Spleen (tissue), 11 donors: Measurements from ENCODE around the gene SIRPB1. TPM values are rescaled to one million over a fixed set of nuclear protein-coding genes. Genes with fewer than 3 reads are reported as not detected.

Experiments
- DNase-seq: peaks from one replicate; pipeline ENCODE4 v3.0.0-alpha.2; 2020
- H3K27ac ChIP-seq, 8 donors: fragments of 200-600 bp; sonication (generic) in 7 of 8; 1 replicate in 4 of 8; 2 replicates in 4 of 8; pipeline versions ENCODE4 v1.5.0 to v1.8.0; 2016 to 2021; ENCODE audit warnings: inconsistent platforms in 4 of 8, mild to moderate bottlenecking in 4 of 8, moderate library complexity in 1 of 8
- H3K27me3 ChIP-seq, 7 donors: fragments of 200-600 bp; sonication (generic) in 6 of 7; replicated peaks in 1 of 7; 1 replicate in 4 of 7; 2 replicates in 3 of 7; pipeline versions ENCODE4 v1.5.0 to v1.8.0; 2016 to 2021; ENCODE audit warnings: inconsistent platforms in 3 of 7, mild to moderate bottlenecking in 1 of 7
- H3K36me3 ChIP-seq, 6 donors: fragments of 200-600 bp; sonication (generic) in 5 of 6; 1 replicate in 4 of 6; 2 replicates in 2 of 6; pipeline versions ENCODE4 v1.5.0 to v1.8.0; 2016 to 2021; ENCODE audit warnings: inconsistent platforms in 2 of 6
- H3K4me1 ChIP-seq, 6 donors: fragments of 200-600 bp; sonication (generic) in 5 of 6; 1 replicate in 3 of 6; 2 replicates in 3 of 6; pipeline versions ENCODE4 v1.5.0 to v1.8.0; 2016 to 2021; ENCODE audit warnings: inconsistent platforms in 3 of 6
- H3K4me3 ChIP-seq, 8 donors: fragments of 200-600 bp; sonication (generic) in 7 of 8; 1 replicate in 4 of 8; 2 replicates in 4 of 8; pipeline versions ENCODE4 v1.5.0 to v1.8.0; 2016 to 2021; ENCODE audit warnings: inconsistent platforms in 4 of 8, mild to moderate bottlenecking in 4 of 8, moderate library complexity in 2 of 8
- H3K9me3 ChIP-seq, 8 donors: fragments of 200-600 bp; sonication (generic) in 7 of 8; 1 replicate in 4 of 8; 2 replicates in 4 of 8; pipeline versions ENCODE4 v1.5.0 to v1.8.0; 2016 to 2021; ENCODE audit warnings: inconsistent platforms in 4 of 8
- POLR2A ChIP-seq, 3 donors: fragments of 450-650 bp; IDR thresholded peaks; one replicate each; pipeline ENCODE4 v1.5.1; 2017; ENCODE audit warnings: antibody characterized with exemption in 3 of 3, mild to moderate bottlenecking in 1 of 3
- POLR2AphosphoS5 ChIP-seq, 3 donors: sonication (generic); formaldehyde crosslinking; IDR thresholded peaks; one replicate each; pipeline ENCODE4 v1.5.1; 2017; ENCODE audit warnings: antibody characterized with exemption in 3 of 3
- WGBS, 5 donors: extraction: QIAGEN DNeasy Blood & Tissue Kit in 3 of 5; methylation state at CpG; one replicate each; pipeline versions ENCODE4 v1.1.5 to v1.1.7; 2013 to 2018; 5-methylcytosine and 5-hydroxymethylcytosine counted together
- intact Hi-C: fragments of 100-400 bp; cut with DNase I; formaldehyde crosslinking; loops from one replicate; pipeline ENCODE4 v1.15.0; 2023; ENCODE audit warnings: low total_unique reads
- polyA plus RNA-seq, 3 donors: library from polyadenylated mRNA; stranded (reverse); fragments of 200-250 nt; gene quantifications; one replicate each; pipeline ENCODE4 v1.2.1, GENCODE V29; 2013
- total RNA-seq, 7 donors: library from RNA; depleted of rRNA in 3 of 7; stranded (reverse); fragments of >200 nt in 3 of 7; fragmentation: NEBNext Ultra II Directional in 4 of 7; extraction: Animal tissue kit (Norgen Biotek cat#: 25700) in 4 of 7; gene quantifications; one replicate each; pipeline versions ENCODE4 v1.1.0 to v1.2.1, GENCODE V29; 2016 to 2021
- TF ChIP-seq, protein P1 (sequence below), 11 experiments: fragments of 200-600 bp in 7 of 11; fragments of 450-650 bp in 4 of 11; sonication (generic) in 4 of 11; IDR thresholded peaks in 8 of 11; conservative IDR thresholded peaks in 3 of 11; 1 replicate in 7 of 11; 2 replicates in 4 of 11; pipeline versions ENCODE4 v1.4.0 to v1.8.0; 2016 to 2021; ENCODE audit warnings: antibody characterized with exemption in 11 of 11, inconsistent platforms in 4 of 11, mild to moderate bottlenecking in 1 of 11
- donor health status: healthy with polysubstance abuse.
- donor health status: DM: no; HTN: no; CAD: no; lungs with moderate emphysema.
- donor health status: DM: no; HTN: no; CAD: no.
- donor health status: Bipolar disorder and iron deficiency.
- donor health status: healthy.
- donor health status: DM: no; HTN: no; CAD: no.
- donor health status: DM: yes; HTN: yes; CAD: no.

Gene SIRPB1
- total and polyA plus RNA-seq, 10 donors: 1.4 to 89.5 (median 36.6) TPM

DNA sequence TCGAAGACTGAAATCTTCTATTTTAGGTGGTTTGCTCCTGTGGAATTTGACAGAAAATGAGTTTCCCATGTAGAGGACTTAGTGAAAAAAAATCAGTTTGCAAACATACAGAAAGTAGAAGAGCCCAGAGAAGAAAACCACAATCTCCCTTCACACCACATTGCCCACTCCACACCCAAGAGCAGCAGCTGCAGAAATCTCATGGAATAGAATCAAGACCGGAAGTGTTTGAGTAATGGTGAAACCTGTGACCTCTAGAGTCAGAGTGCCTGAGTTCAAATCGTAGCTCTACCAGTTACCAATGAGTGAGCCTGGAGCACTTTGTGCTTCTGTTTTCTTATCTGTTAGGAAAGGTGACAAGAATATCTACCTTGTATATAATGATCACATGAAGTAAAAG lies 33.2 kb upstream of the SIRPB1 start:
- peak overlapping the region in 1 of 8 donors; percentile 2 for H3K27ac ChIP-seq
- no peak for DNase-seq
- peaks cover 2 to 57% (median 19%) of the 10 kb centered on the region in 6 donors for H3K4me1 ChIP-seq
- peaks cover 0 to 10% (median 2%) of the 10 kb centered on the region in 8 donors for H3K9me3 ChIP-seq
- H3K36me3 ChIP-seq: peaks cover 0 to 13% (median 0%) of the 10 kb centered on the region in 6 donors
- no peaks in the 10 kb centered on the region for H3K27me3 ChIP-seq
- no peak overlapping the region for H3K4me3 ChIP-seq
- intact Hi-C loops: no loop called here
- 61 to 68% (median 66%) methylated on average over 3 of the region's 3 CpGs for WGBS, 5 donors
- TF ChIP-seq POLR2AphosphoS5 (IDR thresholded peaks at IDR 0.05) (no peak), POLR2A (IDR thresholded peaks at IDR 0.05) (no peak)
- TF ChIP-seq, protein P1, sequence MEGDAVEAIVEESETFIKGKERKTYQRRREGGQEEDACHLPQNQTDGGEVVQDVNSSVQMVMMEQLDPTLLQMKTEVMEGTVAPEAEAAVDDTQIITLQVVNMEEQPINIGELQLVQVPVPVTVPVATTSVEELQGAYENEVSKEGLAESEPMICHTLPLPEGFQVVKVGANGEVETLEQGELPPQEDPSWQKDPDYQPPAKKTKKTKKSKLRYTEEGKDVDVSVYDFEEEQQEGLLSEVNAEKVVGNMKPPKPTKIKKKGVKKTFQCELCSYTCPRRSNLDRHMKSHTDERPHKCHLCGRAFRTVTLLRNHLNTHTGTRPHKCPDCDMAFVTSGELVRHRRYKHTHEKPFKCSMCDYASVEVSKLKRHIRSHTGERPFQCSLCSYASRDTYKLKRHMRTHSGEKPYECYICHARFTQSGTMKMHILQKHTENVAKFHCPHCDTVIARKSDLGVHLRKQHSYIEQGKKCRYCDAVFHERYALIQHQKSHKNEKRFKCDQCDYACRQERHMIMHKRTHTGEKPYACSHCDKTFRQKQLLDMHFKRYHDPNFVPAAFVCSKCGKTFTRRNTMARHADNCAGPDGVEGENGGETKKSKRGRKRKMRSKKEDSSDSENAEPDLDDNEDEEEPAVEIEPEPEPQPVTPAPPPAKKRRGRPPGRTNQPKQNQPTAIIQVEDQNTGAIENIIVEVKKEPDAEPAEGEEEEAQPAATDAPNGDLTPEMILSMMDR (IDR thresholded peaks at IDR 0.05 in 8 of 11, conservative IDR thresholded peaks at IDR 0.05 in 3 of 11): no peak

DNA sequence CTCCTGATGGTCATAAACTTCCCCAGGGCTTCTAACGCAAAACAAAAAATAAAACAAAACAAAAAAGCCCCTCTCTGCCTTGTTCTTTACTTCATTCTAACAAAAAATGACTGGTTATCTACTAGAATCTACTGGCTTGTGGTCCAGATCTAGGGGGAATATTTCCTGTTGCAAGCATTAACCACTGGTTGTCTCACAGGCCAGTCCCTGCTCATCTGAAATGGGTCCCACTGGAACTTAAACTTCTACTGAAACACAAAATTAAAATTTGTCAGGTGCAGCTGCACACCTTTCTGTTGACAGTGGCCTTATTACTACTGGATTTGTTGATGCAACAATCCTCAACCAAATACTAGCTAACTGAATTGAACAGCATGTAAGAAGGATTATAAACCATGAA lies 32.3 kb upstream of the SIRPB1 start:
- no peaks in the 10 kb centered on the region for H3K27me3 ChIP-seq
- H3K27ac ChIP-seq: peak overlapping the region in 1 of 8 donors; percentile 21
- WGBS, 5 donors: 45 to 74% (median 60%) methylated on average over 1 of the region's 1 CpG
- H3K4me1 ChIP-seq: peaks cover 0 to 48% (median 11%) of the 10 kb centered on the region in 6 donors
- TF ChIP-seq POLR2A (IDR thresholded peaks at IDR 0.05) (no peak), POLR2AphosphoS5 (IDR thresholded peaks at IDR 0.05) (no peak)
- TF ChIP-seq, protein P1 (IDR thresholded peaks at IDR 0.05 in 8 of 11, conservative IDR thresholded peaks at IDR 0.05 in 3 of 11): no peak
- no peak for DNase-seq
- intact Hi-C loops: no loop called here
- H3K4me3 ChIP-seq: no peak overlapping the region
- H3K36me3 ChIP-seq: peaks cover 0 to 13% (median 0%) of the 10 kb centered on the region in 6 donors
- H3K9me3 ChIP-seq: peaks cover 0 to 10% (median 2%) of the 10 kb centered on the region in 8 donors

DNA sequence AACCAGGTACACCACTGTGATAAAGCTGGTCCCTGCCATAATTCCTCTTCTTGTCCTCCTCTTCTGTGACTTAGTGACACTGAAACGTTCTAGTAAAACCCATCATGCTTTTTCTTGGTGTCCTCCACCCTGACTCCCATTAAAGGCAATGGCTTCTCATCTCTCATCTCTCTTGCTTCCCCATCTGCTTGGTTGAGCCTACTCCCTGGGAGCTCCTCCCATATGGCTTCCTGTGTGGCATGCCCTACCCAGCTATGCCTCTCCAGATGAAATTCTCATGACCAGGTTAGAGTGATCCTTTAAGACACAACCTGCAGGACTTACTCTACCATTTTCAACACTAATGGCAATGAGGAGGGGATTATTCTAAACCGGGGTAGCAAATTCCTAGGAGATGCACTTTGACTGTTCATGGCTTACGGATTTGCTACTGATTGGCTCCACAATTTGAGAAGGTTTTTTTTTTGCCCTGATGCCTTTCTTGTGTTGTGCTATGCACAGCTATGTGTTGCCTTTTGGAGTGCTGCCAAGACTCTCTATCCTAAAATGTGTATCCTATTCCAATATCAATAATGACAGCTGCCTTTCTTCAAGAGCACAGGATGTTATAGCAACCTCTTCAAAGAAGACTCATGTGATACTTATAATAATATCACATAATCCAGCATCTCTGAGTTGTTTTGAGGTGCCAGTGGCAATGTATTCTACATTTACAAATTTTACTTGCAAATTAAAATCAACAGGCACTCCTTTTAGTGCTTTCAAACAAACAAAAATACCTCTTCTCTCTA lies 31.7 kb upstream of the SIRPB1 start:
- Histone ChIP-seq H3K4me1 (peaks cover 0 to 46% (median 11%) of the 10 kb centered on the region in 6 donors), H3K9me3 (peaks cover 0 to 10% (median 2%) of the 10 kb centered on the region in 8 donors), H3K36me3 (peaks cover 0 to 13% (median 0%) of the 10 kb centered on the region in 6 donors), H3K27me3 (no peaks in the 10 kb centered on the region), H3K4me3 (no peak overlapping the region), H3K27ac (peak overlapping the region in 1 of 8 donors; percentile 21)
- intact Hi-C loops: no loop called here
- 65 to 80% (median 77%) methylated on average over 3 of the region's 3 CpGs for WGBS, 5 donors
- no peak for TF ChIP-seq POLR2AphosphoS5 (IDR thresholded peaks at IDR 0.05)
- TF ChIP-seq POLR2A (IDR thresholded peaks at IDR 0.05): no peak
- TF ChIP-seq, protein P1 (IDR thresholded peaks at IDR 0.05 in 8 of 11, conservative IDR thresholded peaks at IDR 0.05 in 3 of 11): no peak
- DNase-seq: no peak

DNA sequence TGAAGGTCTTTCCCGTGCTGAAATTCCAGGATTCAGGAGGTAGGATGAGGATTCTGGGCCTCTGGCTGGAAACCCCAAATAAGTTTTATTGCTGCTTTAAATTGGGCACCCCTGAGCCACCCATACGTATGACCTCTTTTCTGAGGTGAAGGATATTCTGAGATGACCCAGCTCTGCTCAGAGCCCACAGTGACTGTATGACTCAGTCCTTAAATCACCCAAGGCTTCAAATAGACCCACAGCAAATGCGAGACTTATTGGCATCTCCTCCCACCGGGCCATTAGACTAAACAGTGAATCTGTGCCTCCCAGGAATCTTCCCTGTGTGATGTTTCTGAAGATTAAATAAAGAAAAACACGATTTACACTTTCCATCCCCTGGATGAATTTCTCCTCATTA lies 28.3 kb upstream of the SIRPB1 start:
- intact Hi-C loops: loop anchor here (10.0 kb wide), 1 partner anchor 87 kb away; no protein-coding TSS in a partner anchor
- Histone ChIP-seq H3K4me1 (peaks cover 0 to 27% (median 9%) of the 10 kb centered on the region in 6 donors), H3K9me3 (no peaks in the 10 kb centered on the region), H3K4me3 (no peak overlapping the region), H3K27me3 (no peaks in the 10 kb centered on the region), H3K36me3 (peaks cover 0 to 13% (median 0%) of the 10 kb centered on the region in 6 donors), H3K27ac (no peak overlapping the region)
- TF ChIP-seq POLR2AphosphoS5 (IDR thresholded peaks at IDR 0.05): no peak
- TF ChIP-seq, protein P1 (IDR thresholded peaks at IDR 0.05 in 8 of 11, conservative IDR thresholded peaks at IDR 0.05 in 3 of 11): no peak
- no peak for TF ChIP-seq POLR2A (IDR thresholded peaks at IDR 0.05)
- WGBS, 5 donors: 65 to 75% (median 69%) methylated on average over 5 of the region's 5 CpGs
- DNase-seq: no peak
